Measurements from ENCODE around the gene AOPEP.

Gene AOPEP

DNA sequence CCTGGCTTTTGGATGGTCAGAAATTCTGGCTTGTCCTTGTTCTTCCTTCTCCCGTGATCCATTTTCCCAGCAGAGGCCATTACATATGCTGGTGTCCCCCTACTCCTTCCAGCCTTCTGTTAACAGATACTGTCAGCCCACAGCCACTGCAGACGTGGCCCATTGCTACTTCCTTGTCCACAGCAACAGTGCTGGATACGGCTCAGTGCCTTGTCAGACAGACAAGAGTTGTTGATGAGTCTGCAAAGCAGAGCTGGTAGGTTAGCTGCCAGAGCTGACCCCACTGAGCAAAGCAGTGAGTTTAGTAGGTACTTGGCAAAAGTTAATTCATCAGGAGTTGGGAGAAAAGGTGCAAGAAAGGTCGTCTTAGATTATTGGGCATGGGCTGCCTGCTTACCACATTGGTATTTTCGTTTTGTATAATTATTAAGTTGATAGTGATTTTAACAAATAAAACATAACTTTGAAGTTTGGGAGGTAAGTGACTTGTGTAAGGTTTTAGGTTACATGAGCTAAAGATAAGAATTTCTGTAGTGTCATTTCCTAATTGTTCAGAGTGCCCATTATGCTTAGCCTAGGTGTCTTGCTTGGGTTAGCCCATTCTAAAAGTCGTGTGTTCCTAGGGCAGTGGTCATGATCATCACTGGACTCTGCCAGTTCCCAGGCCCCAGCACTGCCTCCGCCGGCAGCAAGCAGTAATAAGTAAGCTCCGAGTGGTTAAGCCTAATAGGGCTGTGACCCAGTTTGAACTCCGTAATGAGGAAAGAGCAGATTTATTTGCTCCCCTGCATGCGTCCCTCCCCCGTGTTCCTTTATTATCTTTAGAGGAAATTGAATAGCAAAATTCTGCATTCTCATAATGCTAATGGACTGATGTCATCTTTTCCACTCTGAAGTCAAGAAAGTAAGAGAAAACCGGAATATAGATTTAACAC lies 299.0 kb downstream of the AOPEP start:
- DNase-seq: no peak

DNA sequence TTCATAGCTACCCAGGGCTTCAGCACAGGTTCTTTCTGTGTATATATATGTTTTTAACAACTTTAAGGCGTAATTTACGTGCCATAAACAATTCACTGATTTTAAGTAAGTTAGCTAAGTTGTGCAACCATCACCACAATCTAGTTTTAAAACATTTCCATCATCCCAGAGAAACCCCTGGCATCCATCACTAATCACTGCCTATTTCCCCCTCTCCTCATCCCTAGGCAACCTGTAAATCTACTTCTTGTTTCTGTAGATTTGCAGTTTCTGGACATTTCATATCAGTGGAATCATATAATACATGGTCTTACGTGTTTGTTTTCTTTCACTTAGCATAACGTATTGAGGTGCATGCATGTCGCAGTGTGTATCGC lies 299.6 kb downstream of the AOPEP start:
- DNase-seq: no peak

DNA sequence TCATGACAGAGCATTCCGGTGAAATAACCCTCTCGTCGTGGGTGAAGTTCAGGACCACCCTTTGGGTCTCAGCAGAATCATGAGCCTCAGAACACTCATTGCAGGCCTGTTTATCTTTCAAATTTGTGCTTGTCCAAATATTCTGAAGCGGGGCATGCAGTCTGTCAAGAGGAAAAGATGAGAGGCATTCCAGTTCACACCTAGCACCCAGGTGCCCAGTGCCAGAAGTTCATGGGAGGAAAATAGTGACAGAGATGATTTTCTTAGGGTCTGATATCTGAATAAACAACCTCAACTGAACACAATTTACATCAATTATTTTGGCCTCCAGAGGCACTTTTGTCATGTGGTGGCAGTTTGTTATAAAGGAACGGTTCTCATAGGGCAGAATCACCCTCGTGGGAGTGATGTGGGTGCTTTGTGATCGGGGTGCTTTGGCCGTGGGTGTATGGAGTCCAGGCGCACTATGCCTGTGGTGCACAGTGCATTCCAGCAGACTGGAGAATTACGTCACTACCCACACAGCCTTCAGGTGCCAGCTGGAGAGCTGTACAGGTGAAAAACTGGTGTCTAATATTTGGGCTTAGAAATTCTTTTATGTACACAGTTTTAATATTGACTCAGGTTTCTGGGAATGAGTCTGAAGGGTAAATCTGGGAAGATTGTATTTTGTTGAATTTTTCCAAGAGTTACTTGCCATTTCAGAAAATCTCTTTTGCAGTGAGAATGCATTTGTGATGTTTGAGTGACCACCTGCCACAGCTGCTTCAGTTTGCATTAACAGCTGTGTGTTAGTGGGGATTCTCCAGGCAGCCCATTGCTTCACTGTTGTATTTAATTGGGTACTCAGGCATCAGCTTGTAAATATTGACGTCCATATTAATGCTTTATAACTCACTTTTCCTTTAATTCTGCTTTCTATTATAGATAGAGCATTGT lies 301.7 kb downstream of the AOPEP start:
- DNase-seq: no peak

DNA sequence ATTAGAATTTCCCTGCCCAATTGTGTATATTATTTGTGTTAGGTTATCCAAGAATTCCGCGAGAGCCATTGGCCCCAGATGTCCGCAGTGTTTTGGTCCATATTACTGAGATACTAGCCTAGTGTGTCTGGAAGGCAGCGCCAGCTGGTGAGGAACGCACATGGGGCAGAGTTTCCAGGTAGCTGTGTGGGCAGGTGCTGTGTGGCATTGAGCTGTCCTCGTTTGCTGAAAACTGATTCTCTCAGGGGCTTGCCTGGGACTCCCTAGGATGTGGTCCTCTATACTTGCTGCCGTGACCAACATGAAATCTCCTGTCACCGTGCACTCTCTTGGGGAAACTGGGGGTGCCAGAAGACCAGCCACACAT lies 302.3 kb downstream of the AOPEP start:
- no peak for DNase-seq

DNA sequence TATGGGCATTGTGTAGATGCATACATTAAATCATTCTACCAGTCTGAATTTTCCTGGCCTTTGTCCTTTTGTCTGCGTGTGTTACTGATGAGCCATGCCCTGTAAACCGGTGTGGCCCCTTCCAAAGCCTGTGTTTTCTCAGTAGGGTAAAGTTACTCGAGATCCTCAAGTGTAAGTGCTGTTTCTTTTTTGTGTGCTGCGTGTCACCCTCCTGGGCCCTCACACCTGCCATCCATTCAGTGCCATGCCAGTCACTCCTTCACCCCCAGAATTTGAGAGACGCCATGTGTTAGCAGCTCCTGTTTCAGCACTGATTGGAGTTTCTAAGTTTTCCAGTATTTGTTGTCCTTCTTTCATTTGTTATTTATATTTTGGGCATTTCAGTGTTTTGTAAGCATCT lies 302.8 kb downstream of the AOPEP start:
- no peak for DNase-seq

DNA sequence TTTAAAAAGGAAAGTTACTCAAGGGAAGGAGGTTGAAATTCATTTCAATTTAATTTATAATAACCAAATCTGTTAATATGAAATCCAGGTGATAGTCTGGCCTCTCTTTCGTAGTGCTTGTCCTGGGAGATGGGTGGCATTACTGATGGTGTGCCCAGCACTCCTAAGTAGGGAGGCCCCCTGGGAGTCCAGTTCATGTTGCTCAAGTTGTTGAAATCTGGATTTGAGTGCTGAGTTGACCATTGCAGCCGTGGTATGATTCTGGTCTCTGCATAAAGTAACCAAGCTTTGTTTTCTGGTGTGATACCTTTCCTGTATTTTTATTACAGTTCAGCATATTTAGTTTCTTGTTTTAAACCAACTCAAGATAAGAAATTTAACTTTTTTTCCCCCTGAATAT lies 303.2 kb downstream of the AOPEP start:
- DNase-seq: no peak

DNA sequence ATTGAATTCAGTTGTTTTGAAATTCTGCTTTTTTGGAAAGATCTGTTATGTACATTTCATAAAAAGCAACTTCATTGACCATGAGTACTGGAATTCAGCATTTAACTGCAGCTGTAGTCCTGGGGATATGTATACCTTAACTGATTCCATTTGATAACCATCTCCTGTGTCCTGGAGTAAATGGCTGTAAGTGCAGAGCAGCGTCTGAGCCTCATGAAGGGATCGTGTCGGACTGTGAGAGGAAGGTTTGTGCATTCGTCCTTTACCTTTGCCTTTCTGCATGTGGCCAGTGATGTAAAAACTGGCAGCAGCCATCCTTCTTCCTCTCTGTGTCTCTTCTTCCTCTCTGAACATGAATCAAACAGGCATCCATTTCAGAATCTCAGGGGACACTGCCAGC lies 303.8 kb downstream of the AOPEP start:
- no peak for DNase-seq

DNA sequence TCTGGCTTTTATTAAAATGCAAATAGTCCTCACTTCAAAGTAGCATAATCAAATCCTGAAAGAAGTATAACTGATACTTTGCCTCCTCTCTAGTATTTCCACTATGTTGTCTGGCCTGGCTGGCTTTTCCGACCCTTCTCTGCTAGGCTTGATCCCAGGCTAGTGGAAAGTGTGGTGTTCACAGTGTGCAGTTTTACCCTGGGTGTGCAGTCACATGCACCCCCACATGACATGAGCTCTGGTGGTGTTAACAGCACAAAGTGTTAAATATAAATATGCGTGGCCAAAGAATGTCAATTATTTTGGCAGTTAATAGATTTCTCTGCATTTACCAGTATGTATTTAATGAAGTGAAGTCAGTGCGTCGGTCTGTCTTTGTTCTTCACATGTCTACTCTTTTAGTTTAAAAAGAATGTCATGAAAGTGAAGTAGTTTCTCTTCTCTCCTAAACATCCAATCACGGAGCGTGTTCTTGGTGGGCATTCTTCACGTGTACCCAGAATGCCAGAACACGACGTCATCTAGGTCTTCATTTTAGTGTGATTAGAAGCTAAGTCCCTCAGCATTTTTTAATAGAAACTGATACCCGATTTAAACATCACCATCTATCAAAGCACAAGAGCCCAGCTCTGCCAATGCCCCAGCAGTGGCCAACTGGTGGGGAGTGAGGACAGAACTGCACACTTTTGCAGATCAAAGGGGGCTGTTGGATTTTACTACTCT lies 304.6 kb downstream of the AOPEP start:
- no peak for DNase-seq

DNA sequence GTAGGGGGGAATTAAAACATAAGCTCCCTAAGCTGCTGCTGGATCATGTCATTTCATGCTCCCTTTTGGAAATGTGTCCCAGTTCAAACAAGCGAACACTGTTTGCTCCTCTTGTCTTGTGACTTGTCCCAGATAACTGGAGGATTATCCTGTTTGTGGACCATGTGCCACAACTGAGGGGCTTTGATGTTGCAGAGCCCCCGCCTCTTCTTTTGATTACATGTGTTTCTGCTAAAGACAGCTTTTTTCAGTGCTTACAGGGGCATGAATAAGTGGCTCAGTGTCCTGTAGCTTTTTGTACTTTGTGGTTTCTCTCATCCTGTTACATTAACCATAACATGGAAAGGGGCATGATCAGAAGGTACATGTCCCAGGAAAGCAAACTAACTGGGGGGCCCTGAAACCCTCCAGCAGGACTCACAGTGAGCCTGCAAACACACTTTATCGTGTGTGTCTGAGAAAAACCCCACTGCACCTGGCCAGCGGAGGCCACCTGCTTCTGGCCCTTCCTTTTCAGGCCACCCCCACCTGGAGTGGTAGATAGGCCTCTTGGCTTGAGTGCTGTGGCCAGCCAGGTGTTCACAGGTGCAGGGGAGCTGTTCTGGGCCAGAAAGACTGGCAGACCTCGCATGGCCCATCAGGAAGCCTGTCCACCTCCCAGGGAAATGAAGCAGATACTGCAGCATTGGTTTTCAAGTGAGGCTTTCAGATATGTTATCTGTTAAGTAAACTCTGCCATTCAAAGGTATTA lies 305.4 kb downstream of the AOPEP start:
- DNase-seq: no peak

DNA sequence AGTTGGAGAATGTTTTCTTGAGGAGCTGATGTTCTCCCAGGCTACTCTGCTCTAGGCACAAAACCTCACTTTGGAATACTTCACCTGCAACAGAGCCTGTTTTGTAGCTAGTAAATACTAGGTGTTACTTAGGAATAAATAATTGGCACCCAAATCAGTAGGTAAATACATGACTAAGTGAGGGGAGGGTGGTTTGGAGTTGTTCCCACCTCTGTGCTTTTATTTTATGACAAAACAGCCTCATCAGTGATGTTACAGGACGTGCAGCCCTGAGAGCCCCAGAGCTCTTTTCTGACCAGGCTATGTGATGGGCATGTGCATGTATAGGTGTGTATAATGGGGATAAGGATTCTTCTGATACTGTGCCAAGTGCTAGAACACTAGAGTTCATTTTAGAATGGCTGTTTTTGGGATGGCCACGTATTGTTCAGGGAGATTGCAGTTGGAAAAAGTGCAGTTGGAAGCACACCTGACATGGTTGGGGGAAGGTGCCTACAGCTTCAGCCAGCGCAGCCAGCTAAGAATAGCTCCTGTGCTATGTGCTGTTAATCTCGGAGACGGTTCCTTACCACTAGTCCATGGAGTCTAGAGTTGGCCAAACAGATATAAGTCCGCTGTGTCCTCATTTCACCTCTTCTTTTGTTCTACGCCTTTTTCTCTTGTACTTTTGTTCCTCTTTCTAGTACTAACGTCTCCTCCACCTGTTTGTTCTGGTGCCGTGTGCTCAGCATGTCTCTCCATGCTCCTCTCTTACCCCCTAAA lies 306.3 kb downstream of the AOPEP start:
- DNase-seq: no peak

DNA sequence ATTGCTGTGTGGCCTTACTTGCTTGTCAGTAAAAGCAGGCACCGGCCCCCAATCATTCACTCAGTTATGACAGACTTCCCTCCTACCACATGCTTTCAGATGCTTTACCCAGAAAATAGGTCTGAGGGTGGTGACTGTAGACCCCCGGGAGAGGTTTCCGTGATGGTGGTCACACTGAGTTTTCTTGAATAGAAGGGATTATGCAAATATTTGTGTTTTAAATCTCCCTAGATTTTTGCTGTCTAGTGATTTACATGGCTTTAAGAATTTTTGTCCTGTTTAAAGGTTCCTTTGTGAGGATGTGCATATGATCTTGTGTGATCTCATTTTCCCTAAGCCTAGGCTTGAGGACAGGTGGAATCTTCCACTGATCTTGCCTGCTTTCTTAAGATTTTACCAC lies 309.3 kb downstream of the AOPEP start:
- no peak for DNase-seq

DNA sequence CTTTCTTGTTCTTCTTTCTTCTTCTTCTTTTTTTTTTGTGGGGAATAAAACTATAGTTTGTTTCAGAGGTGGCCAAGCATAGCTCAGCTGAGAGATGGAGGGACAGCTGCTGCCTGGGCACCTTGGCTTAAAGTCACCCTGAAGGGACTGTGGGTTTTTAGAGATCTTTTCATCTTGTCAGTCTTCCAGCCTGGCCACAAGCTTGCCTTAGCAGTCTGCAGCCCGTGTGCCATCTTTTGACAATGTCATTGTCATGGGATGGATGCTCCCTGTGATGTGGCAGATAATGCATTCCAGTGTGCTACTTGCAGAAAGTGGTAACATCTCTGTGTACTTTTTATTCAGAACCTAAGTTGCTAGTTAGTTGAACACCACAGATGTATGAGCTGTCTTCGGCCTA lies 310.2 kb downstream of the AOPEP start:
- no peak for DNase-seq

DNA sequence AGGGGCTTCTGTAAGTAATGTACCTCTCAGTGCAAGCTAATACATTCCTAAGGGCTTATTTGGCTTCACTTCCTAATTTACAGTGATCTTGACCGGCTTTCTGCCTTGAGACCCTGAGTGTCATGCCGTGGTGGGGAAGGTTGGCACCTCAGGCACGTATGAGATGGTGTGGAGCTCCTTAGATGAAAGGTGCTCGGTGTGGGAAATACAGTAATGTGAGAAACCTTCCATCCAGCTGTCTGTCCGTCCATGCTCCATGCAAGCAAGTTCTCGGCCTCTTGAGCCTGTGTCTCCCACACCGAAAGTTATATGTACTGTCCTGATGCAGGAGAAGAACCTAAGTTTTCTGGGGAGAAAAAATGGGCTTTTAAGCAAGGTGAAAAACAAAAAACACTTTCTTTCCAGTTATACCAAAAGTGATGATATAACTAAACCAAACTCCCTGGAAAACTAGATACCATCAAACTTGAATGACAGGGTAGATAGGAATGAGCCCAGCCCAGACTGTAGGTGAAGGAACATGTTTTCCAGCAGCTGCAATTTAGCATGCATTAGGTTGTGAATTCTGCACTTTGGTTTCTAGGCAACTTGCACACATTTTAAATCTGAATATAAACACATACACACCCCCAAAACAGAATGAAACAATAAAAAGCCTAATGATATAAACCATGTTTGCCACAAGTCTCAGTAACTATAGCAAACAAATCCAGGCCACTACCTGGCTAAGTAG lies 311.5 kb downstream of the AOPEP start:
- DNase-seq: no peak

DNA sequence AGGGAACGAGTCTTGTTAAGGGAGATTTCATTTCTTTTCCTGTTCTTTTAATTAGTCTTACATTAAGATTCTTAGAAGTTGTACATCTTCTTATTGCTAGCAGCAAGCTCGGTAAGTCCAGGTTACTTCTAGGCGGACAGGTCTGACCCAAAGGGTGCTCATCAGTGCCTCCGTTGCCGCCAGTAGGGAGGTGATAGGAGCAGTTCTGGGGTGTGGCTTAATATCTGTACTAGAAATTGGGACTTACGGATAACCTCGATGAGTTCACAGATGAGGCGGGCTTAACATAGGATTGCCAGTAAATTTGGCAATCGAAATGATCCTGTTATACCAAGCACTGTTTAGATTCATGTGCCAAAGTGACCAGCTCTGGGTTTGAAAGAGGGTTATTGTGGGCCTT lies 312.2 kb downstream of the AOPEP start:
- DNase-seq: no peak

DNA sequence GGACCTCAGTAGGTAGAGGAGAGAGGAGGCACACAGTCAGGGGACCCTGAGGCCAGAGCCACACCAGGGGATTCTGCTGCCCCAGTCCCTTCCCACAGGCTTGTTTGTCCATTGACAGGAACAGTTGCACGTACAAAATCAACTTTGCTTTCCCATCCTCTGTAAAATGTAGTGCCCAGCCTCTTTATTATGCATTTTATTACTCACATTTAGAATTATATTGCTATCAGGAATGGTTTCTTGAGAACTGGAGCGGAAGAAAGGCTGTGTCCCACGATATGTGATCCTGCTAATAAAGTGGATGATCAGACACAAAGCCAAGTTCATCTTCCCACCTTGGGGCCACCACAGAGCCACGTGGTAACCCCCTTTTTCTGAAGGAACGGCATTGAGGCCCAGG lies 313.6 kb downstream of the AOPEP start:
- no peak for DNase-seq

DNA sequence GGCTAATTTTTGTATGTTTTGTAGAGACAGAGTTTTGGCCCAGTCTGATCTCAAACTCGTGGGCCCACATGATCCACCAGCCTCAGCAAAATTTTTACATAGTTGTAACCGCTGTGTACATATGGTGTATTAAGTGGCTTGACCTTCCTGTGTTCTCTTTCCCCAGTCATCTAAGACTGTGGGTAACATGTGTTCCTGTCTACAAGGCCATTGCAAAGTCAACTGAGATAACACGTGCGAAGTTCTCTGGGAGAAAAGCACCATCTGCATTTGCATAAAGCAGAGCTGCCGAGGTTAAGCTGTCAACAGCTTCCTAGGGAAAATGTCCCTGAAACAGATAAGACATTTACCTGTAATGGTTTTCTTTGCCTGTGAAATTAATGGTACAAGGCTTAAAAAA lies 317.3 kb downstream of the AOPEP start:
- no peak for DNase-seq

DNA sequence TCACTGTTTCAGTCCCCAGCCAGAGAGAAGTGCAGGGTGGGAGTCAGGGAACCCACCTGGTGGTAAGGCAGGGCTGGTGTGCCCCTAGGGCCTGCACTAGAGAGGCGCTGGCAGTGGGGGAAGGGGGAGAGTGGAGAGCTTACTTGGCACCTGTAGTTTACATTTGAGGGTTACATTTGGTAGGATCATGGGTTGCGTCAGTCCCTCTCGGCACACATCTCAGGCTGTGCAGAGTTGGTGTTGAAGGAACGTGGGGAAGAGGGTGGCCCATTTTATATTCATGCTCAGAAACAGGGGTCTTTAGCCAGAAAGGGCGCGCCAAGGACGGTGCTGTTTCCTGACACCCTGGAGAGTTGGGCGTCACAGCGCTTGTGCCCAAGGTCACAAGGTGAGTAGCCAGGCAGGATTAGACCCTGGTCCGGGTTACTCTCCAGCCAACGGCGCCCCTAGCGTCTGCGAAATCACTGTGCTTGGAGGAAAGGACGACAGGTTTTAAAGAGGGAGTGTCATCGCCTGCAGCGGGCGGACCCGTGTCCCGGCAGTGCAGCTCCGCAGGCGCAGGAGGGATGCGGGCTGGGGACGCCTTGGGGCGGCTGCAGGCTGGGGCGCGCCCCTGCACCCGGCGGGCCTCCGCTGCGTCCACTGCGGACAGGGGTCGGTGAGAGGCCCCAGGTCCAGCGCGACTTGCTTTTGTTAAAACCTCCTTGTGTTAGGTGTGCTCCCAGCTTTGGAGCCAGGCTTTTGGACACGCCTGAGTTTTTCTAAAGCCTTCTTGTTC lies 318.4 kb downstream of the AOPEP start:
- no peak for DNase-seq

DNA sequence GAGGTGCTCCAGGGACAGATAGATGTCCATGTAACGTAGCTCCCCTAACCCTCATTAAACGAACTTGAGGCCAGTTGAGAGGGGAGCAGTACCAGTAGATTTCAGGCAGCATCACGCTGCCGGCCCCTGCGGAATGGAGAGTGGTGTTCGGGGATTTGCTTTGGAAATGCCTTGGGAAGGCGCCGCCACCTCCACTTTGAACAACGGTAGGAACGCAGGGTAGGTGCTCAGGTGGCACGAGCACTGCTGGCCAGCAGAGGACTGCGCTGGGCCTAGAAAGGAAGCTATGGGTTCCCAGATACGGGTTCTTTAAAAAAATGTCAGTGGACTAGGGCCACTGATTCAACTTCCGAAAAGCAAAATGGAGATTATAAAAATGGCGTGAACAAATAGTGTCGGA lies 319.3 kb downstream of the AOPEP start:
- DNase-seq: no peak

DNA sequence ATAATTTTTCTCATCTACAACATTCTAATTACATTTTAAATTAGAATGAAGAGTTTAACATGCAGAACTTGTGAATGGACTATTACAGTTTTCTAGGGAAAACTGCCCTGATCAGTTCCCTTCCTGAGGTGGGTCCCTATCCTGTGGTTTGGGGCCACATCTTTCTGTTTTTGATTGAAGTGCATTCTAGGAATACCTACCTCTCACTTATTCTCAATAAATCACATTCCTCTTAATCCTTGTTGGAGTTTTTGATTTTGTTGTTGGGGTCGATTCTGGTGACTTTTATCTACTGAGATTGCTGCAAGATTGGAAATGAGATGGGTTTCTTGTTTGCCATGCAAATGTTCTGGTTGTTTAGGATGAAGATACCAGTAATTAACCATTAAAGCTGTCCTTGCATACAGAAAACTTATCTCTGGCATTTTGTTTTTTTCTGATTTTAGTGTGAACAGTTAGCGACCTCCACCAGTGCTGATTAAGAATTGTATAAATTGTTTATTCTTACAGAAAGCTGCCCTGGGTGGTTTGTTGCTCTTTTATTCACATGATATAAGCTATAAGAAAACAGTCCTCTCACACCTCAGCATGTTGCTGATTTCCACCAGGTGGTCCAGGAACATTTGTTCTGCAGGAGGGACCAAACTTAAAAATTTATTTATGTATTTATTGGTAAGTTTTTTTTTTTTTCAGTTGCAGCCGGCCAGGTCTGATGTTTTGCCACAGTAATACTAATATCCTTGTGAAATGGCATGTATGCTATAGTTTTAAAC lies 321.1 kb downstream of the AOPEP start:
- no peak for DNase-seq

Data from GF-D8 (cell line).